Progenitor cell of endocrine pancreas (in vitro differentiated cells): ENCODE measurements around the gene RPS4Y1. TPM values are rescaled to one million over a fixed set of nuclear protein-coding genes. Genes with fewer than 3 reads are reported as not detected.

Experiments used
- DNase-seq: peaks from one replicate; pipeline ENCODE4 v3.0.0; 2021; ENCODE audit warnings: low spot score; ENCODE audit not compliant: unreplicated experiment
- H3K27ac Mint-ChIP-seq: 2 replicates; pipeline ENCODE4 v1.8.0; 2021; ENCODE audit warnings: mild to moderate bottlenecking, moderate library complexity, mixed read lengths
- H3K27me3 Mint-ChIP-seq: 2 replicates; pipeline ENCODE4 v1.8.0; 2021; ENCODE audit warnings: mixed read lengths
- H3K36me3 Mint-ChIP-seq: 2 replicates; pipeline ENCODE4 v1.8.0; 2022; ENCODE audit warnings: mixed read lengths; ENCODE audit not compliant: insufficient read depth
- H3K4me1 Mint-ChIP-seq: 2 replicates; pipeline ENCODE4 v1.8.0; 2021; ENCODE audit warnings: low read depth, mixed read lengths
- H3K4me3 Mint-ChIP-seq: 2 replicates; pipeline ENCODE4 v1.8.0; 2021; ENCODE audit warnings: low read depth, mild to moderate bottlenecking, moderate library complexity, mixed read lengths
- H3K9me3 Mint-ChIP-seq: 2 replicates; pipeline ENCODE4 v1.8.0; 2021; ENCODE audit warnings: low read depth, mixed read lengths
- CTCF ChIP-seq: fragments of 200-600 bp; sonication (generic); IDR thresholded peaks from one replicate; pipeline ENCODE4 v1.5.0; 2021; ENCODE audit warnings: antibody characterized with exemption, mild to moderate bottlenecking; ENCODE audit not compliant: unreplicated experiment
- total RNA-seq: library from RNA; stranded (reverse); gene quantifications from 2 replicates; pipeline ENCODE4 v1.2.1, GENCODE V29; 2021

RPS4Y1 gene
- total RNA-seq, 1 donor from 2014 or later: not detected

- Mint-ChIP-seq H3K27me3 (no peaks in the 10 kb centered on the region), H3K9me3 (no peaks in the 10 kb centered on the region), H3K36me3 (no peaks in the 10 kb centered on the region), H3K27ac (no peak overlapping the region), H3K4me3 (no peak overlapping the region), H3K4me1 (no peaks in the 10 kb centered on the region)
- DNase-seq: no peak
- TF ChIP-seq CTCF: no peak
Measured at GRCh38 chrY:2828497-2828896, 12.9 kb upstream of the RPS4Y1 start.

GRCh38 chrY:2835230-2835629, 6.2 kb upstream of the RPS4Y1 start:
- H3K36me3 Mint-ChIP-seq: no peaks in the 10 kb centered on the region
- H3K27me3 Mint-ChIP-seq: no peaks in the 10 kb centered on the region
- no peaks in the 10 kb centered on the region for H3K9me3 Mint-ChIP-seq
- H3K4me1 Mint-ChIP-seq: no peaks in the 10 kb centered on the region
- no peak overlapping the region for H3K4me3 Mint-ChIP-seq
- no peak overlapping the region for H3K27ac Mint-ChIP-seq
- no peak for DNase-seq
- TF ChIP-seq CTCF: no peak

- Mint-ChIP-seq H3K36me3 (no peaks in the 10 kb centered on the region), H3K27me3 (no peaks in the 10 kb centered on the region), H3K4me1 (no peaks in the 10 kb centered on the region), H3K27ac (no peak overlapping the region), H3K4me3 (no peak overlapping the region), H3K9me3 (no peaks in the 10 kb centered on the region)
- DNase-seq: no peak
- no peak for TF ChIP-seq CTCF
Measured at GRCh38 chrY:2837078-2837477, 4.3 kb upstream of the RPS4Y1 start.

GRCh38 chrY:2837932-2838331, 3.5 kb upstream of the RPS4Y1 start:
- DNase-seq: no peak
- Mint-ChIP-seq H3K36me3 (no peaks in the 10 kb centered on the region), H3K27me3 (no peaks in the 10 kb centered on the region), H3K4me3 (no peak overlapping the region), H3K27ac (no peak overlapping the region), H3K4me1 (no peaks in the 10 kb centered on the region), H3K9me3 (no peaks in the 10 kb centered on the region)
- TF ChIP-seq CTCF: no peak

GRCh38 chrY:2846791-2847190, 5.4 kb downstream of the RPS4Y1 start:
- no peak for TF ChIP-seq CTCF
- DNase-seq: no peak
- H3K4me1 Mint-ChIP-seq: no peaks in the 10 kb centered on the region
- no peaks in the 10 kb centered on the region for H3K27me3 Mint-ChIP-seq
- H3K27ac Mint-ChIP-seq: no peak overlapping the region
- no peaks in the 10 kb centered on the region for H3K36me3 Mint-ChIP-seq
- no peak overlapping the region for H3K4me3 Mint-ChIP-seq
- H3K9me3 Mint-ChIP-seq: no peaks in the 10 kb centered on the region
